NCI-H146 (cell line): ENCODE results near the gene PPP1R36.
A peak's percentile ranks its signal among the peaks of the same experiment; 100 is the strongest.
"Not testable (repeated sequence)": the region's sequence is repeated elsewhere in the genome, so short reads cannot be mapped to it uniquely, and the experiment has no call there.

Experiments
- DNase-seq: peaks from one replicate; lab custom pipeline; 2025; lab: John Stamatoyannopoulos, UW

The PPP1R36 gene

DNA sequence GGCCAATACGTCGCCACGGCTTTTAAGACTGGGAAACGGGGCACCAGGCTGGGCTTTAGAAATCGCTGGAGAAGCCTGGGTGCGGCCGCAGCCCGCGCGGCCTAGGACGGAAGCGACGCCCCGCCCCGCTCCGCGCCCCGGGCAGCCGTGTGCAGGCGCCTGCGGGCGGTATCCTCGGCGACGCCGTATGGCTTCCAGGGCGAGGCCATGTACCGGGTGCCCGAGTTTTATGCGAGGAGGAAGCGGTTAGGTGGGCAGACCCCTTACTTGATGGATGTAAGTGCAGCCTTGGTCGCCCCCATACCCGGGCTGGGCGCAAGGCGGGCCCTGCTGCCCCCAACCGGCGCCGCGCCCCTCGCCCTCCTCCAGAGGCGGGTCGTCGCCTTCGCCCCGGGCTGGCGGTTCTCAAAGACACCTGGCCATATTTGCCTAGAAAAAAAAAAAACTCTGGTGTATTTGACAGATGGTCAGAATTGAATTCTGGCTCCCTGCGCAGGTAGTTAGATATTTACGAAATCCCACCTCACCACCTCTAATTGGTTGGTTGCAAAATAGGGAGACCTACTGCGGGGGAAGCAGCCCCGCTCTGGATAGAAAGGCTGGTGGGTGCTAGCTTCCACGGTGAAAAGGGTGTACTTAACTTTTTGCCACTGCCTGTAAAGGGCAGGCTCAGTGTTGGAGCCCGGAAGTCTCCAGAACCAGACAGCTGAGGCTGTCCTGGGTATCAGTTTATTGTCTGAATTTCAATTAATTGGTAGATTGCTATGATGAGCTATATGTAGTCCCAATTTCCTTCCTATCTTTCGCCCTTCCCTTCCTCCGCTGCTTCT is at the start of gene PPP1R36:
TSS of gene PPP1R36 (plus strand) at position 171 of the 830 bp plus-strand sequence. CDS start at position 208, 37 bp downstream.
- DNase-seq, result peak; percentile 87

DNA sequence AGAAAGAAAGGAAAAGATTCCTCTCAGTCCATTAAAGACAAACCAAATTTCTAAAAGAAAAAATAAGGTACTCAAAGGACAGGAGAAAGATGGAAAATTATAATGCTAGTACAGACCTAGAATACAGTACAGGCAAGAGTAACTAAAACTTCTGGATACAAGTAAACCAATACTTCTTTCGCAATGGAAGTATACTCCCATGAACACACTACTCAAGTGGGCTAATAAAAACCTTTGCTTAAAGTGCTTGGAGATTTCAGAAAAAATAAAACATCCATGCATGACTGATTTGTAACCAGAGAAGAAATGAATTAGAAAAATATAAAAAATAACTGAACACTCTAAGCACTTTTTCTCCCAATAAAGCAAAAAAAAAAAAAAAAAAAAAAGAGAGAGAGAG is 49.7 kb upstream of the PPP1R36 start:
- no peak for DNase-seq

DNA sequence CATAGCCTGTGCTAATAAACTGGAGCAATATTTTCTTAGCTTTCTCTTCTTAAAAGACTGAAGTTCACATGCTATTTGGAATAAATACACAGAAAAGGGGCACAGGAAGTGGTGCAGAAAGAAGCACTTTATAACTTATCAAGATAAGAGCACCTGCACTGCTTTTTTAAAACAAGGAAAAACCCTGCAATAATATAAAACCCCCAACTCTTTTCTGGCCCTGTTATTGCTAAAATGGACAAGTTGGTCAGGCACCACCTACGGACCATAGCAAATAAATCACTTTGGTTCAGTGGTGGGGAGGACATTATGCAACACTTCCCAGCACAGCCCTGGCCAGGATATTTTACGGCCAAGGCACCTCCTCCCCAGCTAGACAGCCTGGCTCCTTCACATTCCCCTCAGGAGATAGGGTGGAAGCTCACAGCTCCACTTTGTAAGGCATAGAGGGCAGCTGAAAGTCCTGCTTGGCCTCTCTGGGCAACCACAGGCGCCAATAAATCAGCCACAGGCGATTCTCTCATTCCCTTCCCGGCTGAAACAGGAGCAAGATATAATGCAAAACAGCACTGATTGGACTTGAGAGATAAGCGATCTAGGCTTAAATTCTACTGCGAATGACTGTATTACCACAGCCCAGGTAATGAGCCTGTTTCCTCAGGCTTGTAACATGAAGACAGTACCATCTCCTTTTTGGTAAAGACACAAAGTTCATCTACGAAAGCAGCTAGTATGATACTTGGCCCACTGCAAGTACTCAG is 48.2 kb upstream of the PPP1R36 start:
- DNase-seq, result no peak

DNA sequence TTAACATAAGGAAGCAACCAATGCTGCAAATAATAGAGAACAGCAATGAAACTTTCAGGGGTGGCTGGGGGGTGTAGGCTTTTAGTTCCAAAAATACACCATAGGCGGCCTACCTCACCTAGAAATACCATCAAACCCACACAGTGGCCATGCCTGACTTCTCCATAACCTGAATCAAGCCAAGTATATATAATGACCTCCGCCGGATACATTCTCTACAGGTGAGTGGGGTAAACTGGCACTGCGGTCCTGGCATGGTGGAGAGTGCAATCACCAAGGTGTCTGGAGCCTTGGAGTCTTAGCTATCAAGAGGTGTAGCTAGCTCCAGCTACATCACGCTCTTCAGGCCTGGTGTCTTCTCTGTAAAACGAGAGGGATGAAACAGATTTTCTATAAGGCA is 47.3 kb upstream of the PPP1R36 start:
- DNase-seq, result no peak

DNA sequence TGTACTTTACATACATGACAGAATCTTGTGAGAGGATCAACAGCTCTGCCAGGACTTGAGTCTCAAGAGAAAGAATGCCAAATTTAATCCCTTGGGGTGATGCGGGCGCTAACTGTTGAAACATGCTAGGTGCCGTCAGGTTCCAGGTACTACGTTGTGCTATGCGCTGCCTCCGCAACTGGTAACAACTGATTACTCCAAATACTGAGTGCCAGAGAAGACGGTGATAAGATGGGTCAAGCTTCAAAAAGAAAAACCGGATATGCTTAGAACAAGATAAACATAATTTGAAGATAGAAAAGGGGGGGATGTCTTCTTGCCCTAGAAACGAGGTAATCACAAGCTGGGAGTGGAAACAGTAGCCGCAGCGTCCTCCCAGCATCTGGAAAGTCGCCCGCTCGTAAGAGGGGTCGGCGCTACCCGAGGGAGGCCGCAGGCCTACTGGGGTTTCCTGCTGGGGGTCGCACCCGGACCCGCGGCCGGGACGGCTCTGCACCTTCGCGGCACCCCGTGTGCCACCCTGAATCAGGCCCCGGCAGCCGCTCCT is 46.8 kb upstream of the PPP1R36 start:
- no peak for DNase-seq

- peak; percentile 87 for DNase-seq
Observed at GRCh38 chr14:64503434-64504309, 46.1 kb upstream of the PPP1R36 start, which contains the start of gene ZBTB25. Gene ZBTB25, minus strand, starts transcription at chr14:64503838. Its CDS starts 13,305 bp downstream, at chr14:64490533.

DNA sequence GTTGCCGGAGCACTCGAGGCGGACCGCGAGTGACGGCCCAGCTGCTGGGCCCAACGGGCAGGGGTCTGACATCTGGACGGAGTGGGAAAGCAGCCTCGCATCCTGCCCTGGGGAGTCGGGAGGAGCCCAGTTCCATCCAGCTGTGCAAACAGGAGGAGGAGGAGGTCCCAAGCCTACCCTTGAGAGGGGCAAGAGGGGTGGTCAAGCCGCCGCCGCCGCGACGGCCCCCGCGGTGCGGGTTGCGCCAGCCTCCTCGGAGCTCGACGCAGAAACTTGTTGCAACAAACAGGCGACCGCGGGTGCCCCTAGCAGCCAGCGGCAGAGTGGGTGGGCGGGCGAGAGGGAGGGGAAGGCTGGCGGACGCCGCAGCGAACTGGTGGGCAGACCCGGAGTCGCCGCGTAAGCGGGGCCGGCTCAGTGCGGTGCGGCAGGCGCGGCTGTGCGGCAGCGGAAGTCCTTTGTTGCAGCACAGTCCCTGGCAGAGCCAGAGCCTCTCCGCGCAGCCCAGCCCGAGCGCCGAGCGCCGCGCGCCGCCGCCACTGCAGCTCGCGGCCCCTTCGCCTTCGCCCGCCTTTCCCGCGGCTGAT is 45.4 kb upstream of the PPP1R36 start, which contains the start of gene ZBTB1:
TSS of gene ZBTB1 (plus strand) at position 461 of the 587 bp plus-strand sequence. CDS start 16,735 bp downstream, outside the sequence.
- DNase-seq, result peak; percentile 88

GRCh38 chr14:64504897-64505794 is 44.6 kb upstream of the PPP1R36 start:
- peak; percentile 71 for DNase-seq

DNA sequence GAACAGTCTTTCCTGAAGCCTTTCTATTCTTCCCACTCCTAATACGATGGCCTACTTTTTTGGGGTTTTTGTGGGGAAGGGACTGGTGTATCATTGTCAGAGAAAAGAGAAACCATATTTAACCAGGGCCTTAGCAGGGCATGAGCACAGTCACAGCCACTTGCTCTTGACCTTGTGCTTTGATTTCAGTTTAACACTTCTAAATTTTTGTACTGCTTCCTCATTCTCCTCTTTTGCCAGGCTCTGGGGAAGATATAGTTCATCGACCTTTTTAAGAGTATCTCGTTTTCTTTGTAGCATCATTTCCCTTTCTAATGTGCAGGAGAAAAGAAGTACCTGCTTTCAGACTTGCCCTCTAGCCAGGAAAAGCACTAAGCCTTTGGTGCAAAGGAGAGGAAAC is 43.0 kb upstream of the PPP1R36 start:
- no peak for DNase-seq

GRCh38 chr14:64507376-64508156 is 42.2 kb upstream of the PPP1R36 start:
- DNase-seq, result no peak

DNA sequence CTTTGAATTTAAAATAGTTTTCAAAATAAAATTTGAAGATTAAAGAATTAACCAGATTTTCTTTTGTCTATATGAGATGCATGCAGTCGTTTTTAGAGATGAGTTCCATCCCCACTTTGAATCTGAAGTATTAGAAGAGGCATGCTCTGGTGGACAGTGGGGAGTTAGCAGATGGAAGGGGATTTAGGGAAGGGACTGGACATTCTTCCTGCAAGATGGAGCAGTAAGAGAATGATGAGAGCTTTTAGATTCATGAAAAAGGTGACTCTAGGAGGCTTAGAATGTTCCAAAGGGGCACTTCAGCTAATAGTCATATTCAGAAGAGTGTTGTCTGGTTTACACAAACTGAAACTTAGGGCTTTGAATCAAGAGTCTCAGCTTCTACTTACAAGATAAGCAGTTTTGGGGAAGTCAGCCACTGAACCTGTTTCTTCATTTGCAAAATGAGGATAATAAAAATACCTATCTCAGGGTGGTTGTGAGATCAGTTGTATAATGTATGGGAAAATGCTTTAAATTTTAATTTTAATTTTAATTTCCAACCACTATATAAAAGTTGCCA is 41.5 kb upstream of the PPP1R36 start:
- no peak for DNase-seq

DNA sequence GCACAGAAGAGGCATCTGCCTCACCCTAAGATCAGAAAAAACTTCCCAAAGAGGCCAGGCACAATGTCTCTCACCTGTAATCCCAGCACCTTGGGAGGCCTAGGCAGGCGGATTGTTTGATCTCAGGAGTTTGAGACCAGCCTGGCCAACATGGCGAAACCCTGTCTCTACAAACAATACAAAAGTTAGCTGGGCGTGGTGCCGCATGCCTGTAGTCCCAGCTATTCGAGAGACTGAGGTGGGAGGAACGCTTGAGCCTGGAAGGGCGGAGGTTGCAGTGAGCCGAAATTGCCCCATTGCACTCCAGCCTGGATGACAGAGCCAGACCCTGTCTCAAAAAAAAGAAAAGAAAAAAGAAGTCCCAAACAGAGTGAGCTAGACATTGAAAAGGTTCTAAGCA is 40.7 kb upstream of the PPP1R36 start:
- DNase-seq, result no peak

DNA sequence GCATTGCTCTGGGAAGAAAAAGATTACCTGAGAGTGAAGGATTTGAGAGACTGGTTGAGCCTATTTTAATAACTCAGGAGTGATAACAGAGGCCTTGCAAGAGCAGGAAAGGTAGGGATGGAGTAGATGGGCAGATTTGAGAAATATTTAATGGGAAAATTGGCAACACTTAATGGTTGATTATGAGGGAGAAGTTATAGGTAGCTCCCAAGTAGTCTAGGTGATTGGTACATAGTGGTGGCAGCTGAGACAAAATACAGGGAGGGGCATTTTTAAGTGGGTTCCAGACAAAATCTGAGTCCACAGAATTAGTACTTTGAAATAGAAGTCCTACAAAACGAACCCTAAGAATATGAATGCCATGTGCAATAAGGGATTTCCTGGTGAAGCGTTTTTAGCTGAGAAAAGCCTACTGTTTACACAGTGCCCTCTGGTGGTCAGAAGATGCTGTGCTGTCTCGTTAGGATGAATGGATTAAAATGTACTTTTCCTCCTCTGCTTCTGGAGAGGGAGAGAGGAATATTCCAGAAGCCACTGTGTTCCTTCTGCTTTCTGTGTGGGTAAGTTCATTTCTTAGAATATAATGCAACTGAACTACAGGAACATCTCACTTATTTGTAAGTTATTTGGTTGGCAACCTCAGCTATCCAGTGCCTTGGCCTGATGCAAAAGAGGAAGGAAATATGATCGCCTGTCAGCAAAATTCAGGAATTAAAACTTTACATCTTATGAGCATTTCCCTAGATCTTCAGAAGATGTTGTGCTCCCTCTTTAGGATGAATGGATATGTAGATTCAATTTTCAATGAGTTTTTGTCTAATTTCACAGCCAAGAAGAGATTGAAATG is 38.7 kb upstream of the PPP1R36 start:
- peak; percentile 55 for DNase-seq

DNA sequence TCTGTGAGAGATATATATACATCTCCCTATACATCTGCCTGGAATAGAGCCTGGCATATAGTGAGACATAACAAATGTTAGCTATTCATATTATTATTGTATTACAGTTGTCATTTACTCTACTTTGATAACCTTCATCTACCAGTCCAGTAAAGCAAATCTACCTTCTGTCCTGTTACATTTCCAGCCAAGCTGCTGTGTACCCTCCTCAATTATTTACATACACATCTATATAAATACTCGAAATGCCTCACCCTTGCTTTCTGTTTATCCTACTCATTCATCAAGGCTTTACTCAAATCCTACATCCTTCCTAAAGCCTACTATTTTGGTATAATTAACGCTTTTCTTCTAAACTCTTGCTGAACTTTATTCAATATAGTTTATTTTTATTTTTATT is 36.5 kb upstream of the PPP1R36 start:
- DNase-seq, result no peak

GRCh38 chr14:64515053-64515452 is 34.7 kb upstream of the PPP1R36 start:
- DNase-seq, result no peak

DNA sequence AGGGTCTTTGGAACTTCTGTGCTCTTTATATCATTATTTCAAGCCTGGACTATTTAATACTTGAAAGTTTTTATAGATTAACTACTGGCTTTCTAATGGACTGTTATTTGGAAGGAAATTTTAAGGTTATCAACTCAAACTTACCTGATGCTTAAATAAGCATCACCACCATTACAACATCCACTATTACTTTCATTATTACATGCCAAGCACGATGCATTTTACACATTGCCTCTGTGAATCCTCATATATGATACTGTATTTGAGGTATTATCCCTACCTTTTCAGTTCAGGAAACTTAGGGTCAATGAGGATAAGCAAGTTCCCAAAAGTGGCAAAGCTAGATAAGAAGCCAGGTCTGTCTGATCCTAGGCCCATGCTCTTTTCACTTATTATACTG is 32.8 kb upstream of the PPP1R36 start:
- no peak for DNase-seq

DNA sequence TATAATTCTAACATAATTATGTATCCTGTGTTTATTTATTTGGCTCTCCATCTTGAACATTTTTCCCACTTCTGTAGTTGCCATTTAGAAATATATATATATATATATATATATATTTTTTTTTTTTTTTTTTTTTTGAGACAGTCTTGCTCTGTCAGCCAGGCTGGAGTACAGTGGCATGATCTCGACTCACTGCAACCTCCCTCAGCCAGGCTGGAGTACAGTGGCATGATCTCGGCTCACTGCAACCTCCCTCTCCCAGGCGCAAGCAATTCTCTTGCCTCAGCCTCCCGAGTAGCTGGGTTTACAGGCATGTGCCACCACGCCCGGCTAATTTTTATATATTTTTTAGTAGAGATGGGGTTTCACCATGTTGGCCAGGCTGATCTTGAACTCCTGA is 32.1 kb upstream of the PPP1R36 start:
- DNase-seq, result not testable (repeated sequence)

DNA sequence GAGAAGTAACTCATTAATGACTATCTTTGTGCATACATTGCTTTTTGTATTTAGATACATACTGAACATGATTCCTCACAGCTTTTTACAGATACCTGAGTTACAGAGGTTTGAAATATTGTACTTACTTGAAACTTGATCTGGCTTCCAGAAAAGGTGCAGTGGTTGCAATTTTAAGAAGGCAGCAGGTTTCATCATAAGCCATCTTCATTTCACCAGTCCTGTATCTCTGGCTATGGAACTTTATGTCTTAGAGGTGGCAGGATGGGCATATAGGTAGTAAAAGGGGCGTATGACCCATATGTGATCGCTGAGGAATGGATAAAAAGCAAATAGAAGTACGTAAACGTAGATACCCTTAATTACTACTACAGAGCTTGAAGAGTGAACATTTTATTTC is 31.5 kb upstream of the PPP1R36 start:
- DNase-seq, result no peak
